ENCODE results near the gene STK17A.
A peak's percentile ranks its signal among the peaks of the same experiment; 100 is the strongest.

Gene STK17A

GRCh38 chr7:43582503-43583423 lies at the start of gene STK17A:
Gene STK17A (plus strand): TSS chr7:43583108. CDS start chr7:43583244, 136 bp downstream.
- H3K4me3 ChIP-seq (ENCODE audit: low read depth, low read length) = peak within 1 kb of the TSS; percentile 93
- DNase-seq (ENCODE audit: low read depth) = peak; percentile 96
- TF ChIP-seq MAX (IDR thresholded peaks at IDR 0.05; ENCODE audit: low read depth, low read length) (no peak; the same call in 1 of the 2 replicates), CTCF (IDR thresholded peaks at IDR 0.05; ENCODE audit: low read depth, low read length) (peak; percentile 99), POLR2A (IDR thresholded peaks at IDR 0.05; ENCODE audit: extremely low read depth, insufficient read length) (peak; percentile 90)

- no peak overlapping the region for H3K4me3 ChIP-seq (ENCODE audit: low read depth, low read length)
- TF ChIP-seq MYC (IDR thresholded peaks at IDR 0.05; ENCODE audit: low read depth, low read length) (no peak), POLR2A (IDR thresholded peaks at IDR 0.05; ENCODE audit: extremely low read depth, insufficient read length) (no peak), CTCF (IDR thresholded peaks at IDR 0.05; ENCODE audit: low read depth, low read length) (no peak), MAX (IDR thresholded peaks at IDR 0.05; ENCODE audit: low read depth, low read length) (no peak)
- no peak for DNase-seq (ENCODE audit: low read depth)
Measured at GRCh38 chr7:43533801-43534479, 49.0 kb upstream of the STK17A start.

GRCh38 chr7:43535031-43535451 lies 47.9 kb upstream of the STK17A start:
- no peak for TF ChIP-seq POLR2A (IDR thresholded peaks at IDR 0.05; ENCODE audit: extremely low read depth, insufficient read length)
- TF ChIP-seq MYC (IDR thresholded peaks at IDR 0.05; ENCODE audit: low read depth, low read length) = no peak
- no peak for DNase-seq (ENCODE audit: low read depth)
- no peak overlapping the region for H3K4me3 ChIP-seq (ENCODE audit: low read depth, low read length)

GRCh38 chr7:43535810-43536585 lies 46.9 kb upstream of the STK17A start:
- DNase-seq (ENCODE audit: low read depth) = no peak
- no peak overlapping the region for H3K4me3 ChIP-seq (ENCODE audit: low read depth, low read length)
- TF ChIP-seq CTCF (IDR thresholded peaks at IDR 0.05; ENCODE audit: low read depth, low read length) (no peak), MYC (IDR thresholded peaks at IDR 0.05; ENCODE audit: low read depth, low read length) (no peak), MAX (IDR thresholded peaks at IDR 0.05; ENCODE audit: low read depth, low read length) (no peak), POLR2A (IDR thresholded peaks at IDR 0.05; ENCODE audit: extremely low read depth, insufficient read length) (no peak)

- TF ChIP-seq POLR2A (IDR thresholded peaks at IDR 0.05; ENCODE audit: extremely low read depth, insufficient read length) (no peak), MAX (IDR thresholded peaks at IDR 0.05; ENCODE audit: low read depth, low read length) (no peak), MYC (IDR thresholded peaks at IDR 0.05; ENCODE audit: low read depth, low read length) (no peak), CTCF (IDR thresholded peaks at IDR 0.05; ENCODE audit: low read depth, low read length) (no peak)
- no peak for DNase-seq (ENCODE audit: low read depth)
- H3K4me3 ChIP-seq (ENCODE audit: low read depth, low read length) = no peak overlapping the region
Measured at GRCh38 chr7:43536773-43537172, 46.1 kb upstream of the STK17A start.

Measured in NB4 (cell line).